Stimulated activated memory B cell treated with anti-CD40 and anti-IgM and Interleukin-4, amounts not matched to agents 10 μg/mL and 1 μg/mL and 100 μg/mL, for 72 hours (primary cell): ENCODE data around the gene VAMP4.
A peak's percentile ranks its signal among the peaks of the same experiment; 100 is the strongest.

Experiments
- ATAC-seq: fragments of 150-1000 bp; cut with Tn5 transposase; 2 replicates; pipeline ENCODE4 v1.10.0; 2021
- H3K27ac Mint-ChIP-seq: one replicate; pipeline ENCODE4 v1.8.0; 2022; ENCODE audit warnings: mild to moderate bottlenecking, mixed read lengths
- H3K27me3 Mint-ChIP-seq: one replicate; pipeline ENCODE4 v1.8.0; 2022; ENCODE audit warnings: mixed read lengths
- H3K36me3 Mint-ChIP-seq: one replicate; pipeline ENCODE4 v1.8.0; 2022; ENCODE audit warnings: mixed read lengths
- H3K4me1 Mint-ChIP-seq: one replicate; pipeline ENCODE4 v1.8.0; 2022; ENCODE audit warnings: mixed read lengths
- H3K4me3 Mint-ChIP-seq: one replicate; pipeline ENCODE4 v1.8.0; 2022; ENCODE audit warnings: mild to moderate bottlenecking, moderate library complexity, mixed read lengths
- H3K9me3 Mint-ChIP-seq: one replicate; pipeline ENCODE4 v1.8.0; 2022; ENCODE audit warnings: mixed read lengths

VAMP4 gene

DNA sequence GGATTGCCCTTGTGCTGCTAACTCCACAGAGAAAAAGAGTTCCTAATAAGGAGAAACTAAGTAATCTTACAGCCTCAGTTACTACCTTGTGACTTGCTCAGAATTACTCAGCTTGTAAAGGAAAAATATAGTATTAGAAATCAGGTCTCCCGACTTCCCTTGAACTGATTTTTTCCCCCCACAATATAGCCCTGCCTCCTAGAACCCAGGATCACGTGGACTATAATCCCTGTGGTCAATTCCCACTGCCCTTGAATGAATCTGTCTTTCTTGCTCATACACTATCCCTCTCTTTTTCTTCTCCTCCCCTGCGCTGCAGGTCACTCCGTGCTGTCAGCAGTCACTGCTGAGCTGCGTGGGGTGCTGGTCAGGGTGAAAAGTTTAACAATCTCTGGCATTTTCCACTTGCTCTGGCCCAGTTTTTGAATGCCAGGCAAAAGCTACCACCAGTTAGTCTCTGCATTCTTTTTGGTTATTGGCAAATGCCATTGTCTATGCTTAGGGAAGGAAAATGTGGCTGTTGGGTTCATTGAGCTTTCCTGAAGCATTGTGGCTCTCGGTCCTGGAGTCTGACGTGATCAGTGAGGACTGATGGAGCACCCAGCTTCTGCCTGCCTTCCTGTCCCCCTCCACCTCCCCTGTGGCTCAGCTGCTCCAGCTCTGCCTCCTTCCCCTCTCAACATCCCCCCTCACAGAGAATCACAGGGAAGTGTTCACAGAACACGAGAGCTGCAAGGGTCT, 87.5 kb downstream of the VAMP4 start:
- no peak for ATAC-seq
- Mint-ChIP-seq H3K27me3 (peaks cover 37% of the 10 kb centered on the region), H3K36me3 (no peaks in the 10 kb centered on the region), H3K9me3 (no peaks in the 10 kb centered on the region), H3K4me1 (peaks cover 10% of the 10 kb centered on the region), H3K27ac (no peak overlapping the region), H3K4me3 (no peak overlapping the region)

DNA sequence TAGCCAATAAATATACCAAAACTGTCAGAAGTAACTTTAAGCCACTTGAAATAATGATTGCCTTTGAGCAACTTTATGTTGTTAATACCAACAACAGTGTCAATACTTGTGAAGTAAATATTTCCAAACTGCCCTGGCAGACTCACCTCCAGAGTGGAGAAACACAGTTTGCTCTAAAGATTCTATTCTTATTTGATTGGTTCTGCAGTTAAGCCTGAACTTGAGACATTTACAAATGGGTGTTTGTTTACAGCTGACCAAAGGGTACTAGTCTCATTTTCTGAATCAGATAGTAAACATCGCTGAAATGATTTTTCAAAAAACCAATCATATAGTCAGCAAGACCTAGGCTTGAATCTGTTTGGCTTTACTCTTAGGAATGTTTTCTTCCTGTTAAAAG, 88.1 kb downstream of the VAMP4 start:
- Mint-ChIP-seq H3K9me3 (no peaks in the 10 kb centered on the region), H3K27ac (no peak overlapping the region), H3K27me3 (peaks cover 37% of the 10 kb centered on the region), H3K4me3 (no peak overlapping the region), H3K4me1 (peaks cover 10% of the 10 kb centered on the region), H3K36me3 (no peaks in the 10 kb centered on the region)
- ATAC-seq = no peak

GRCh38 chr1:171652234-171652822, 89.5 kb downstream of the VAMP4 start, which contains the start of gene MYOC:
Gene MYOC (minus strand): TSS chr1:171652688. CDS start chr1:171652611, 77 bp downstream.
- peak; percentile 32 for ATAC-seq
- Mint-ChIP-seq H3K36me3 (no peaks in the 10 kb centered on the region), H3K27me3 (peaks cover 37% of the 10 kb centered on the region)

More at GRCh38 chr1:171652234-171652822, 89.5 kb downstream of the VAMP4 start, which contains the start of gene MYOC:
- H3K4me1 Mint-ChIP-seq = peaks cover 10% of the 10 kb centered on the region
- H3K9me3 Mint-ChIP-seq = no peaks in the 10 kb centered on the region
- no peak within 1 kb of the TSS for H3K4me3 Mint-ChIP-seq
- H3K27ac Mint-ChIP-seq = no peak within 1 kb of the TSS
